HG02610 (cell line): ENCODE results near the gene AP1G1.
A peak's percentile ranks its signal among the peaks of the same experiment; 100 is the strongest.
"Not testable (repeated sequence)": the region's sequence is repeated elsewhere in the genome, so short reads cannot be mapped to it uniquely, and the experiment has no call there.

ENCODE experiments used
- ATAC-seq: cut with Tn5 transposase; IDR thresholded peaks from one replicate; pipeline ENCODE4 v1.9.1; 2021; ENCODE audit warnings: mild to moderate bottlenecking, moderate library complexity; ENCODE audit not compliant: unreplicated experiment

The AP1G1 gene

DNA sequence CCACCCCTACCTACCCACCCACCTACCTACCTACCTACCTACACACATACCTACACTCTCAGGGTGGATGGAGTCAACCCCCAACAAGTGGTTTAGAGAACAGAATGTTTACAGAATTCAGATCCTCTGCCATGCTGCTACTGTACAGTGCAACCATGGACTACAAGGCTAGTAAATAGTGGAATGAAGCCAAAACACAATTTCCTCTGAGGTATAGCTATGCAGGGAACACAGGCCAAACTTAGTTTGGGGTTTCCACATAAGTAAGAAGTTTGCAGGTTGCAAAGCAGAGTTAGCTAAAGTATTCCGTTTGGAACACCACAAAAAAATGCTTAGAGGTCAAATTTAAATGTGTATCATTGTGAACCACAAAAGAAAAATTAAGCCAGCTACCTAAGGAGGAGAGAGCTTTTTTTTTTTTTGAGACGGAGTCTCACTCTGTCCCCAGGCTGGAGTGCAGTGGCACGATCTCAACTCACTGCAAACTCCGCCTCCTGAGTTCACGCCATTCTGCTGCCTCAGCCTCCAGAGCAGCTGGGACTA is 2.7 kb upstream of the AP1G1 start:
- ATAC-seq = no peak

DNA sequence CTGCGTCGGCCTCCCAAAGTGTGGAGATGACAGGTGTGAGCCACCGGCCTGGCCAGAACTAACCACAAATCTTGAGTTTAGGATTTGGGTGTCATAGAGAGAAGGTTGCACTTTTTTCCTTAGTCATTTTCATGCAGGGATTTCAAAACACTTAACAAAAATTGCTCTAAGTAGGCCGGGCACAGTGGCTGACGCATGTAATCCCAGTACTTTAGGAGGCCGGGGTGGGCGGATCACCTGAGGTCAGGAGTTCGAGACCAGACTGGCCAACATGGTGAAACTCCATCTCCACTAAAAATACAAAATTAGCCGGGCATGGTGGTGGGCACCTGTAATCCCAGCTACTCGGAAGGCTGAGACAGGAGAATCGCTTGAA is 1.5 kb upstream of the AP1G1 start:
- ATAC-seq = not testable (repeated sequence)

DNA sequence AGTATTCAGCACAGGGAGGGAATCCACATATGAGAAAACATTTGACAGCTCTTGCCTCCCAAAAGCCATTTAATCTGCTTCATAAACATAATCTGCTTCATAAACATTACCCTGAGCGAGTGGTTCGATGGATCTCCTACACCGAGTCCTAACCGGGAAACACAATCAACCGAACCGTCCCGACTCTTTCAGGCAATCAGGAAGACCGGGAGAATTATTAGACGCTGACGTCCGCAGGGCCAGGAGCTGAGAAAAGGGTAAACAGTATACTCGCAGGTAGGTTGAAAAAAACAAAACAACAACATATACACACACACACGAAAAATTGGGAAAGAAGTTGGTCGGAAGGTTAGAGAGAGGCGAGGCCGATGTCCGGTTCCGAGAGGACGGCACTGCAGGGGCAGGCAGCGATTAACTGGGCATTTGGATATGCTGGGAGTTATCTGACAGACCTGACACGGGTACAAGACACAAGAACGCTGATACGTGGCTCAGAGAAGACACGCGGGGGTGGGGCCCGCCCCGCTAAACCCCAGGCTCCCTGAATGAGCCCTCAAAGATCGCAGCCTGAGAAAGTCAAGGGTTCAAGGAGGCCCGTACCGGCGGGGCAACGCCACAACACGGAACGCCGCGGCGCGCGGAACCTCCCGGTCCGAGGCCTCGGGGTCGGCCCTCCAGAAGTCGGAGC is 585 bp downstream of the AP1G1 start:
- ATAC-seq = peak; percentile 32

DNA sequence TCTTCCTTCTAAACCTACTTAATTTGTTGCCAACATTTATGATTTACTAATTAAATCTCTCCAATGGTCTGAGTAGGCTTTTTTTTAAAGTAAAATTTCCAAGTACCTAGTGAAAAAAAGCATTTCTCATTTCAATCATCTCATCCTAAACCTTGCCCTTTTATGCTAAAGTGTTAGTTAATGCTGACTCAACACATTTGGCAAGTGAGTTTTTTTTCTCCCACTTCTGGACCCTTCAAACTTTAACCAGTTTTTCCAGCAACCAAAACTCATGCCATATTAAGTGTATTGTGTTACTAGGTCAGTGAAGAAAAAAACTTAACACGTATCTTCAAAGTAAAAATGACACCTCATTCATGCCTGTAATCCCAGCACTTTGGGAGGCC is 5.3 kb downstream of the AP1G1 start:
- ATAC-seq = no peak

DNA sequence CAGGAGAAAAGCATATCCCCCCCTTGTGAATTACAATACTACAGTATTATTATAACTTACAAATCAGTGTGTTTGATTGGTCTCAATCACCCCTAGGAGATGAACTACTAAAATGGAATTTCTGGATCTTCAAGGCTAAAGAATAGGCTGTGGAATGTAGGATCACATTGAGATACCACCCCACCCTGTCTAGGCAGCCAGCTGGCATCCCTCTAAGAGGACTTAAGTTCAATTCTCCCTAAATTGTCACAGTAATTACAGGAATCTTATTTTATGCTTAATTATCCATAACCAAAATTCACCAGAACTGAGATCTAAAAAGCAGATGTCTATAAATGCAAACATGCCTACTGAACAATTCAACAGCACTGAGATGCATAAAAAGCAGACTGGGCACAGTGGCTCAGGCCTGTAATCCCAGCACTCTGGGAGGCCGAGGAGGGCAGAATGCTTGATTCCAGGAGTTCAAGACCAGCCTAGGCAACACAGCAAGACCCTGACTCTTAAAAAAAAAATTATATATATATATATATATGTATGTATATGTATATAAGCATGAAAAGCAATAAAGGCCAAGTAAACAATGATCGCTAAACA is 12.0 kb downstream of the AP1G1 start:
- no peak for ATAC-seq

DNA sequence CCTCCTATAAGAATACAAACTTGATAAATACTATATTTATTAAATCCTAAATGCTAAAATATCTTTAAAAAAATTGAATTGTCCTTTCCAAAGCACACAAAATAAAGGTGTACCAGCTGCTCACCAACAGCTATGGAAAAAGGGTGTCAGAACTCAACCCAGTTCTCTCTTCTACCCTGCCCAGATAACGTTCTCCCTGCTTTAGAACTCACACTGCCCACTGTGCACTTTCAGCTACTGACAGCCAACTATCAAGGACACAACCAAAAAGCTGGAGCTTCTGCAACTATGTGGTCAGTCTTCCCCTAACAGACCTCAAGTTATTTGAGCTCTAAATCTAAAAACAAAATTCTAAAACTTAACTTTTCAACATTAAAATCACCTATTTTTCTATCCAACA is 13.7 kb downstream of the AP1G1 start:
- ATAC-seq = no peak

DNA sequence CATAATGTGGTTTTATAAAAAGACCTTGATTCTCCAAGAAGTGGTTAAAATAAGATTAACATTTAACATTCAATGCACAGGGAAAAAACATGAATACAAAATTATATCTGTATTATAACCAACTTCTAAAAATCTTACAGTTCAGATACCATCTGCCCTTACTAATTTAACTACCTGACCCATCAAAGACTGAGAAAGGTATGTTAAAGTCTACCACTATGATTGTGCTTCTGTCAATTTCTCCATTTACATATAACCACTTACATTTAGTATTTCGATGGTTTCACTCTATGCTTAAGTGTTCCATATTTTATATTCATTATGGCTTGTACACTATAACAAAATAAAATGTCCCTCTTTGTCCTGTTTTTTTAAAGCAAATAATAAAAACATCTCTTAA is 14.6 kb downstream of the AP1G1 start:
- no peak for ATAC-seq

DNA sequence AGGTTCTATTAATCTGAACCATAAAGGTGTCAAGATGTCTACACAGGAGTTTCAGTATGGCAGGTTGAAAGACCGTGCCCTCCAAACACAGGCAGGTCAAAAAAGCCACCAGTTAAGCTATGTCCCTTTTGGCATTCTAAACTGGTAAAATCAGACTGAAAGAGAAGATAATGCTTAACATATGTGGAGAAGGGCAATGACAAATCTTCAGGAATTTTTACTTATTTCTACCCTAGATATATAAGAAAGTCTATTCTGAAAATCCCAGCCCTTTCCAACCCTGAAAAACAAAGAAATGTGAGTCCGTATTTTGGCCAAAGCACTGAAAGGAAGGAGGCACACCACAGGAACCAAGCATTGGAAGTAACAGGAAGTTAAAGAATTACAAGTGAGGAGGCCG is 16.5 kb downstream of the AP1G1 start:
- ATAC-seq = no peak

DNA sequence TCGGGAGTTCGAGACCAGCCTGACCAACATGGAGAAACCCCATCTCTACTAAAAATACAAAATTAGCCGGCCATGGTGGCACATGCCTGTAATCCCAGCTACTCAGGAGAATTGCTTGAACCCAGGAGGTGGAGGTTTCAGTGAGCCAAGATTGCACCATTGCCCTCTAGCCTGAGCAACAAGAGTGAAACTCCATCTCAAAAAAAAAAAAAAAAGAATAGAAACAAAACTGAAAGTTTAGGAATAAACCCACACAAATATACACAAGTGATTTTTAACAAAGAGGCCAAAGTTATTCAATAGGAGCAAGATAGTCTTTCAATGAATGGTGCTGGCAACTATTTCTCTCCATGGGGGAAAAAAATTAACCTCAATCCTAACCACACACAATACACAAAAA is 18.3 kb downstream of the AP1G1 start:
- ATAC-seq = not testable (repeated sequence)

DNA sequence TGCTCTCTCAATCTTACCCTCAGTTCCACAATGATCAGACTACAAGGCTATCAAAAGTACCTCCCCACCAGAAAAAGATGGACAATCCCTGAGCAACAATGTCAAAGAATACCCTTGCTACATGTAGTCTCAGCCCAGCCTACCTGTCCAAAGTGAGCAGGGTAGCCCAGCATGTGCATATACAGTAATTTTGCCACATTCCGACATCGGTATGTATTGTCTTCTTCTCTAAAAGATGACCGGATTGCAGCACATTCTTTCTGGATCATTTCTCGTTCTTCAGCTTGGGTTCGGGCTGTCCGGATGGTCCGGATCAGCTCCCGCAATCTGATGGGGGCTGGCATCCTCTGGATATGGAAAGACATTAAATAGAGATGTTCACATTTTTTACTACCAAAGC is 19.5 kb downstream of the AP1G1 start:
- no peak for ATAC-seq

DNA sequence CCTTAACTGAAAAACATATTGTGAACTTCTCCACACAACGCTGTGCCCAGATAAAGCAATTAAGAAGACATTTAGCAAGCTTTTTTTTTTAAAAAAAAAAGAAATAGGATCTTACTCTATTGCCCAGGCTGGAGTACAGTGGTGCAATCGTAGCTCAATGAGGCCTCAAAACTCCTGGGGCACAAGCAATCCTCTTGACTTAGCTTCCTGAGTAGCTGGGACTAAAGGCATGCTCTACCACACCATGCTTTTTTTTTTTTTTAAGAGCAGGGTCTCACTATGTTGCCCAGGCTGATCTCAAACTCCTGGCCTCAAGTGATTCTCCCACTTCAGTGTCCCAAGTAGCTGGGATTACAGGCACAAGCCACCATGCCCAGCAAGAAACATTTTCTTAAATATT is 20.1 kb downstream of the AP1G1 start:
- no peak for ATAC-seq

DNA sequence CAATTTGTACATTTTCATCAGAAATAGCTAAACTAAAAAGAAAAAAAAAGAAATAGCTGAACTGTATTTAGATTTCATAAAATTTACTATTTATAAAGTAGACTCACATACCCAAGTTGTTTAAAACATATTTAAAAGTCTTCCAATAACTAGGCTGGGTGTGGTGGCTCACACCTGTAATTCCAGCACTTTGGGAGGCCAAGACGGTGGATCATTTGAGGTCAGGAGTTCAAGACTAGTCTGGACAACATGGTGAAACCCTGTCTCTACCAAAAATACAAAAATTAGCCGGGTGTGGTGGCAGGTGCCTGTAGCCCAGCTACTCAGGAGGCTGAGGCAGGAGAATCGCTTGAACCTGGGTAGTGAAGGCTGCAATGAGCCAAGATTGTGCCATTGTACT is 23.5 kb downstream of the AP1G1 start:
- not testable (repeated sequence) for ATAC-seq

DNA sequence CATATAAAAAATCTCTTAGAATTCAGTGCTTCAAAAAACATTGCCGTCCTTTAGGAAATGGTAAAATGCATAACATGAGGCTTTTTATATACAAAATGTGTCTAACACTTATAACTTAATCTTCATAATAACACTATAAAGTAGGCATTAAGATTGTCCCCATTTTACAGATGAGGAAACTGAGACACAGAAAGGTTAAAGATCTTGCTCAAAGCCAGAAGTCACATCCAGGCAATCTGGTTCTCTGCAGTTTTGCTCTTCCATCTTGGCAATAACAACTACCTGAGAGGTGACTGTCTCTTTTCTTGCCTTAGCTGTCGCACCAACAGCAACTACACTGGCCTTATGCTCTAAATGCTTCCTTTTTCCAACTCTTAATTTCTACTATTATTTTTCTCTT is 24.5 kb downstream of the AP1G1 start:
- no peak for ATAC-seq

DNA sequence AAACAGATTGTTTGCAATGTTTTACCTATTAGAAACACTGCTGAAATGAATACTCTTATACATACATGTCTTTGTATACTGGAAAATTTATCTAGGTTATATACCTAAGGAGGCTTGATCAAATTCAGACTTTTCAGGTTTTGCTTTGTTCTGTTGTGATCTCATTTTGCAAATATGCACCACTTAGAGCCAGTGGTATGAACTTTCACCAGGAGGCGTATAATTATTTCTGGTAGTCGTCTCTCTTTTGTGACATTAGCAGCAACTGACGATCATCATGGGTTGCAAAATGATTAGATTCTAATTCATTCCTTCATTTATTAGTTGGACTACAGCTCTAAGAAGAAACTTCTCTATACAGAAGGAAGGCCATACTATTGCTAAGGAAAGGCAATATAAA is 26.9 kb downstream of the AP1G1 start:
- ATAC-seq = no peak

DNA sequence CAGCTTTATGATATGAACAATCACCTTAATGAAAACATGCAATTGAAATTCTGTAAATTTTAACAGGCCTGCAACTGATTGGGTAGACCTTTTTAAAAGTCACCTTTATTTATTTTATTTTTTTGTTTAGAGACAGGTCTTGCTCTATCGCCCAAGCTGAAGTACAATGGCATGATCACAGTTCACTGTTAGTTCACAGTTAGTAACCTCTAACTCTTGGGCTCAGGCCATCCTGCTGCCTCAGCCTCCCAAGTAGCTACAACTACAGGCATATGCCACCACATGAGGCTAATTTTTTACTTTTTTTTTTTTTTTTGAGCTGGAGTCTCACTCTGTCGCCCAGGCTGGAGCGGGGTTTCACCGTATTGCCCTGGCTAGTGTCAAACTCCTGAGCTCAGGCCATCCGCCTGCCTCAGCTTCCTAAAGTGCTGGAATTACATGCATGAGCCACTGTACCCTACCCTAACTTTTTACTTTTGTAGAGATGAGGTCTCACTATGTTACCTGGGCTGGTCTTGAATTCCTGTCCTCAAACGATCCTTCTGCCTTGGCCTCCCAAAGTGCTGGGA is 28.0 kb downstream of the AP1G1 start:
- no peak for ATAC-seq

DNA sequence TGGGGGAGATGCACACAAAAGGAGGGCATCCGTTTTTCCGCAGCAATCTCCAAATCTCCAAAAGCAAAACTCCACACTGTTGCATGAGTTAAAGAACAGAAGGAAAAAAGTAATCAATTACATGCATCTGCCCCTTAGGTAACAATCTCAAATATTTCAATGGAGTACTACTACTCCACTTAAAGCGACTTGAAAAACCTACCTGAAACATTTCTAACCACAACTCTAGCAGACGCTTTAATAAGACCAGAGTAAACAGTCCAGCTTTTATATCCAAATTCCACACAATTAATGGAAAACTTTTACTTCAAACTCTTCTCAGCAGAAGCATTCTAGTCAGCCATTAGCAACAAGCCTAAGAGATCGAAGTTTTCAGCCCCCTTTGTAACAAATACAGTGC is 29.9 kb downstream of the AP1G1 start:
- no peak for ATAC-seq

DNA sequence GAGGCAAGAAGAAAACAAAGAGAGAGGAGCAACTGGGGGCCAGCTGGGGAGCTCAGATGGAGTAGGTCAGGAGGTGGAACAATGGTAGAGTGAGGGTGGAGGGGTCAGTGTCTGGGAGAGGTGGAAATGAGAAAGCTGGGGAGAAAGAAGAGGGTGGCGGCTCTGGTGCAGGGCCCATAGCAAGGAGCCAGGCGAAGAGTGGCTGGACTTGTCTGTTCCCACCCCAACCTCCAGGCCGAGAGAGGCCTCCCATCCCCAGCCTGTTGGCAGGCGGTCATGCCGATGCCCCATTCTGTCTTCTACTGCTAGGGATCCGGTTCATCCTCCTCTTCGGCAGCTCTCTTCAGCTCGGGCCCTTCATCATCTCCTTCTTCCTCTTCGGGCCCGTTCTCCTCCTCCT is 31.3 kb downstream of the AP1G1 start:
- no peak for ATAC-seq

DNA sequence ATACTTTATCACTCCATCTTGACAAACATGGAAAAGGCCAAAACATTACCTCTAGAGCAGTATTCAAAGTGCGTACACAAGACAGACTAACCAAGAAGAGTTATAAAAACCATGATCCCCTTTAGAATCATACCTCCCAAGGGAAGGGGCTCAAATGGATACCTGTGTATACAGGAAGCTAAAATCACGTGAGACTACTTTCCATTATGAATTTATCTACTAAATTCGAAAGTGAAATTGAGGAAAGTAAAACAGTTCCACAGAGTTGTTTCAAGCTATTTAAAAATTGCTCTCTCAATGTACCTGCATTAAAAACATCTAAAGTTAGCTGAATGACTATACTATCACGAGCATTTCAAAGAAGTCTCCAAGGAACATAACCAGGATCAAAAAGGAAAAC is 32.7 kb downstream of the AP1G1 start:
- ATAC-seq = no peak

DNA sequence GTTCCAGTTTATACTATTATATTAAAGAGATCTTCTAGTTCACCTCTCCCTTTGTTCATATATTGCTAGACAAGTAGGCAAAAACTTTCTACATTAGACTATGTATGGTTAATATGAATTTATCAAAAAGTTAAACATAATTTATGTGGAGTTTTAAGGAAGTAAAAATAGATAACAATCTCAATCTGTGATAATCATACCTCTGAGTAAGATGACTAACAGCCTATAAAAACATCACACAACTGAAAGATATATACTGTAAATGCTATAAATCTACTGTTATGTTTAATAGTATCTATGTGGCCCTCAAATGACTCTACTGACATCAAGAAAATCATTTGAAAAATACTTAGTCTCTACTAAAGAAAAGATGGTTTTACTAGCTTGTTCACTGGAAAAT is 37.1 kb downstream of the AP1G1 start:
- no peak for ATAC-seq

DNA sequence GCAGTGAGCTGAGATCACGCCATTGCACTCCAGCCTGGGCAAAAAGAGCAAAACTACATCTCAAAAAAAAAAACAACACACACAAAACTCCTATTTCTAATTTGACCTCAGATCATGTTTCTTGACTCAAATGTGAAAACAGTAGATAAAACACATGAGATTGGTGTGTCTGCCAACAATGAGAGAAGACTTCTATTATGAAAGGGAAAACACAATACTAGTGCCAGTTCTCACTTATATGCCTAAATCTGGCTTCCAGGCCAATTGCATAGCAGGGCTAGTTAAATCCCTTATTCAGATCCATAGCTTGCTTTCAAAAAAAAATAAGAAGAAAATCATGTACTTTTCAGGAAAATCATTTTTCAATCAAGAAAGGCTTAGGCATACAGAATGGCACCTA is 39.4 kb downstream of the AP1G1 start:
- no peak for ATAC-seq

DNA sequence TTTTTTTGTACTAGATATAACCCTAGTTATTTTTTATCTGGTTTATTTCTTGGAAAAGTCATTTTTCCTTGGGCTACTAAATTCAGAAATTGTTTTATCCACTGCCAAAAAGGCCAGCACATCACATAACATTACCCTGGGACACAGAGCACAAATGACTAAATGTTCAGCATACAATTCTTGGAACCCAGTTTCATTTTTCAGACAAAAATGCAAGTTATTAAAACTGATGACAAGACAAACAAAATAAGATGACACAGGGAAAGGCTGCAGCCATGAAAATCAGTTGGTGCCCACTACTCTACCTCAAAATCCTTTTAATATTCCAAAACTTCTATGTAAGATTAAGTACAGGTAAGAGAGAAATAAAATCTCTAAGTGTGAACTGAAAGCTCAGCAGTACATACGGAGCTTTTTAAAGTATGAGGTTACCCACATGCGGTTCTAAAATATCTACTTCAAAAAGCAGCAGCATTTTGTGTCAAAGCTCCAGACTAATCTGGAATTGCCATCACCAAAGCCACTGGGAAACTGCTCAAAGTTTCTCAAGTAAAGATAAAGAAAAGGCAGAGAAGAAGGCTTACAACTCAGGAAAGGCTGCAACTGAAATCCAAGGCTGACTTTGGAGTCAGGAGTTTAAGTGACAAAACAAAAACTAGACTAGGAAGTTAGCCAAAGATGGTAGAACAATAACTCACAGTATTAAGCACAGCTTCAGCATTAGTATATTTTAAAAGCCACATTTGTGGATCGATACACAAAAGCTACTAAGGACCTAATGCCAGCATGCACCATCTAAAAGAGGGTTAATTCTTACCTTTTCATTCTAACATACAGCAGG is 41.4 kb downstream of the AP1G1 start:
- no peak for ATAC-seq

DNA sequence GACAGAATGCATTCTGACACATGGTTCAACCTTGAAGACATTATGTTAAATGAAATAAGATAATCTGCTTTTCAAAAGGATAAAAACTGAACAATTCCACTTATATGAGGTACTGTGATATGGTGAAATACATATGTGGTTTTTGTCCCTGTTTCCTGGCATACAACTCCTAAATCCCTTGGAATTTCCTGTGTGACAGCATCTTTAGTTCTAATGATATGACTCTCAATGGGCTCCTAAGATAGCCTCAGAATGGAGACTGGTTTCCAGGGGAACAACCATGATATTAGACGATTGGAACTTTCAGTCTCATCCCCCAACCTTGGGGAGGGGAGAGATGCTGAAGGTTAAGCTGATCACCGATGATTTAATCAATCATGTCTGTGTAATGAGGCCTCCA is 46.4 kb downstream of the AP1G1 start:
- ATAC-seq = no peak
